GM12878 (cell line): Measurements from ENCODE around the gene FGGY. TPM values are rescaled to one million over a fixed set of nuclear protein-coding genes. Genes with fewer than 3 reads are reported as not detected.

ENCODE experiments used
- ATAC-seq: fragments of 200-7000 bp; cut with Tn5 transposase; 3 replicates; pipeline ENCODE4 v1.9.1; 2020; ENCODE audit warnings: mild to moderate bottlenecking, moderate library complexity
- BruUV-seq: library from RNA; stranded (reverse); fragments of 400-500 nt; replicated peaks from 2 replicates; lab custom pipeline; 2021; lab: Mats Ljungman, UMichigan
- CTCF ChIA-PET: fragments of 300-600 bp; sonication (Branson Sonifier 250); formaldehyde crosslinking; extraction: SDS; loops from one replicate; lab custom pipeline; 2021; ENCODE audit warnings: inconsistent platforms; lab: Yijun Ruan, JAX
- POLR2A ChIA-PET: fragments of 350-600 bp; formaldehyde crosslinking; extraction: SDS; loops from one replicate; lab custom pipeline; 2021; ENCODE audit warnings: inconsistent platforms; lab: Charles Lee
- RAD21 ChIA-PET: fragments of 300-600 bp; sonication (Branson Sonifier 250); formaldehyde crosslinking; loops from one replicate; lab custom pipeline; 2023; ENCODE audit warnings: antibody characterized with exemption; ENCODE audit not compliant: unreplicated experiment; lab: Charles Lee
- SMC1A ChIA-PET: fragments of 300-600 bp; sonication (Branson Sonifier 250); formaldehyde crosslinking; loops from one replicate; lab custom pipeline; 2023; ENCODE audit not compliant: unreplicated experiment, uncharacterized antibody; lab: Charles Lee
- DNase-seq: peaks from one replicate; pipeline ENCODE4 v3.0.0-alpha.2; 2011; ENCODE audit warnings: low read depth, low spot score
- FAIRE-seq: peaks from 3 replicates; lab custom pipeline; 2011; peaks lifted over from hg19 to GRCh38; lab: Jason Lieb, UNC
- H2AFZ ChIP-seq: 2 replicates; pipeline ENCODE4 v1.6.0; 2011; ENCODE audit warnings: low read depth, low read length, control low read depth; ENCODE audit not compliant: control insufficient read depth
- H3K27ac ChIP-seq: 2 replicates; pipeline ENCODE4 v1.5.1; 2011; ENCODE audit warnings: control low read depth; ENCODE audit not compliant: control insufficient read depth, insufficient read depth
- H3K27me3 ChIP-seq, 2 experiments: replicated peaks in 1 of 2; 2 replicates each; pipeline versions ENCODE4 v1.6.0 to v1.6.1; 2011; ENCODE audit warnings: low read length in 1 of 2; ENCODE audit not compliant: control insufficient read depth in 2 of 2, insufficient read depth in 2 of 2
- H3K36me3 ChIP-seq, 2 experiments: 2 replicates each; pipeline ENCODE4 v1.5.1; 2011; ENCODE audit warnings: low read length in 1 of 2; ENCODE audit not compliant: control insufficient read depth in 2 of 2, insufficient read depth in 2 of 2
- H3K4me1 ChIP-seq: 2 replicates; pipeline ENCODE4 v1.6.1; 2011; ENCODE audit warnings: mild to moderate bottlenecking, low read length, moderate library complexity, mixed read lengths; ENCODE audit not compliant: control insufficient read depth, insufficient read depth
- H3K4me2 ChIP-seq: 2 replicates; pipeline ENCODE4 v1.6.0; 2011; ENCODE audit warnings: control low read depth; ENCODE audit not compliant: control insufficient read depth, insufficient read depth
- H3K4me3 ChIP-seq: fragments of 200-600 bp; sonication (generic); 2 replicates; pipeline ENCODE4 v1.5.1; 2016
- H3K79me2 ChIP-seq: 2 replicates; pipeline ENCODE4 v1.6.0; 2011; ENCODE audit warnings: low read length; ENCODE audit not compliant: control insufficient read depth, insufficient read depth
- H3K9ac ChIP-seq: 2 replicates; pipeline ENCODE4 v1.8.0; 2011; ENCODE audit warnings: low read length, control low read depth, mixed read lengths; ENCODE audit not compliant: control insufficient read depth, insufficient read depth
- H3K9me3 ChIP-seq: replicated peaks from 3 replicates; pipeline ENCODE4 v1.5.1; 2011; ENCODE audit warnings: mild to moderate bottlenecking, low read length; ENCODE audit not compliant: control insufficient read depth, insufficient read depth
- H4K20me1 ChIP-seq: 2 replicates; pipeline ENCODE4 v1.6.0; 2011; ENCODE audit not compliant: control insufficient read depth, insufficient read depth
- BACH1 ChIP-seq: fragments of 450-650 bp; IDR thresholded peaks from 2 replicates; pipeline ENCODE4 v1.6.1; 2017; ENCODE audit warnings: mild to moderate bottlenecking, borderline replicate concordance
- CHD4 ChIP-seq: fragments of 200-600 bp; sonication (generic); IDR thresholded peaks from 2 replicates; pipeline ENCODE4 v1.6.1; 2016; ENCODE audit warnings: mild to moderate bottlenecking
- GATAD2B ChIP-seq: fragments of 450-650 bp; conservative IDR thresholded peaks from 2 replicates; pipeline ENCODE4 v1.6.1; 2017; ENCODE audit warnings: low read depth, mild to moderate bottlenecking, moderate library complexity
- HCFC1 ChIP-seq: fragments of 150-350 bp; IDR thresholded peaks from 2 replicates; pipeline ENCODE4 v1.6.1; 2014; ENCODE audit warnings: low read length
- KLF5 ChIP-seq: fragments of 450-650 bp; IDR thresholded peaks from 2 replicates; pipeline ENCODE4 v1.6.1; 2014; ENCODE audit warnings: mild to moderate bottlenecking; ENCODE audit not compliant: partially characterized antibody
- RBBP5 ChIP-seq: fragments of 200-600 bp; sonication (generic); conservative IDR thresholded peaks from 2 replicates; pipeline ENCODE4 v1.6.1; 2016
- ZBTB11 ChIP-seq: fragments of 450-650 bp; formaldehyde crosslinking; IDR thresholded peaks from 2 replicates; pipeline ENCODE4 v1.5.0; 2022; ENCODE audit warnings: mild to moderate bottlenecking, missing genetic modification characterization
- WGBS: methylation state at CpG from one replicate; pipeline ENCODE4 v1.1.6; 2016; ENCODE audit warnings: low lambda C conversion rate; ENCODE audit not compliant: insufficient replicate concordance, insufficient coverage; ENCODE audit errors: missing lambda C conversion rate; 5-methylcytosine and 5-hydroxymethylcytosine counted together
- in situ Hi-C: fragments of 300-500 bp; cut with MboI; formaldehyde crosslinking; loops from 9 replicates; pipeline ENCODE4 v1.14.3; 2018; ENCODE audit warnings: mixed read lengths
- intact Hi-C: fragments of 100-400 bp; cut with micrococcal nuclease; formaldehyde crosslinking; loops from one replicate; pipeline ENCODE4 v1.14.2; 2022; ENCODE audit not compliant: unreplicated experiment
- polyA plus RNA-seq, 11 experiments: library from polyadenylated mRNA; depleted of rRNA in 4 of 11; unstranded in 6 of 11; stranded (reverse) in 5 of 11; fragments of >200 nt; fragmentation: Nextera tagmentation in 4 of 11; fragmentation: Illumina TruSeq in 1 of 11; extraction: Ambion mirVana in 4 of 11; extraction: Trizol in 1 of 11; gene quantifications; 1 replicate in 1 of 11; 2 replicates in 10 of 11; pipeline versions ENCODE4 v1.2.1 to v1.2.3, GENCODE V29; 2011 to 2016; ENCODE audit warnings: inconsistent platforms in 2 of 11, missing spikeins in 2 of 11, low read depth in 1 of 11
- total RNA-seq, 4 experiments: library from RNA; depleted of rRNA in 3 of 4; stranded (reverse); fragments of >200 nt in 3 of 4; fragmentation: Illumina TruSeq in 1 of 4; extraction: Trizol in 1 of 4; gene quantifications; 2 replicates each; pipeline versions ENCODE4 v1.2.1 to v1.2.3, GENCODE V29; 2013 to 2021
- TF ChIP-seq, protein P1 (sequence below): IDR thresholded peaks from 2 replicates; pipeline ENCODE4 v1.6.1; 2012; ENCODE audit warnings: mild to moderate bottlenecking, low read depth, low read length
- TF ChIP-seq, protein P2 (sequence below): fragments of 150-350 bp; IDR thresholded peaks from 2 replicates; pipeline ENCODE4 v1.6.1; 2016; ENCODE audit warnings: low read depth, low read length

FGGY gene
- total and polyA plus RNA-seq, 10 of the 15 experiments (the other 5 are each of a cell fraction or from before 2014, with no cell fraction given) = 6.2 to 11.9 (median 7.5) TPM

DNA sequence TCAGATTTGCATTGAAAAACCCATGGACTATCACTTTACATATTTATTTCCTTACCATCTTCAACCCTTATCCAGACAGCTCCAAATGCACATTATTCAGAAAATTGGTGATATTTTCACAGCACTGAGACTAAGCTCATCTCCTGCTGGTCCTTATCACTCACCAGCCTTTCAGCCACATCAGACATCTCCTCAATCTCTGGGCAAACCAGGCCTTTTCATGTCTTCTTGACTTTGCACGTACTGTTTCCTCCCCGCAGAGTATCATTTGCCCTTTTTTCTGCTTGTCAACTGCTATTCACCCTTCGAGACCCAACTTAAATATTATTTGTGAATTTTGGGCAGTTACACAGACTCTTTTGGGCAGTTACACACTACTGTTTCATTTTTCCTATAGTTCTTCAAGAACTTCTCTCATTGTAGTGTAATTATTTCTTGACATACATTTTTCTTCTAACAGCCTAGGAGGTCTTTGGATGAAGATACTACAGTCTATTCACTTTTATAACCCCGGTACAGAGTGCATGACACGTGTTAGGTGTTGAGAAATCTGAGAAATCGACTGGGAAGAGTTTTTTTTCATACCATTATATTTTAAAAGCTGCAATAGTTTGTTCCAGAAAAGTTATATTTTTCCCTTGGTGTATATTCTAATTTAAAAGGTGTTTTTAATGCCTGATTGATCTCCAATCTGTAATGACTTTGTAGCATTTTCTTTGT lies 98.0 kb downstream of the FGGY start:
- SMC1A ChIA-PET = interaction anchor here (1.4 to 1.6 kb wide), 2 partner anchors 12 to 37 kb away, joined by 3 to 5 read pairs; no protein-coding TSS in a partner anchor
- Histone ChIP-seq H3K4me2 (no peak overlapping the region), H3K27ac (no peak overlapping the region)
- intact Hi-C loops = no loop called here
- TF ChIP-seq, protein P1, sequence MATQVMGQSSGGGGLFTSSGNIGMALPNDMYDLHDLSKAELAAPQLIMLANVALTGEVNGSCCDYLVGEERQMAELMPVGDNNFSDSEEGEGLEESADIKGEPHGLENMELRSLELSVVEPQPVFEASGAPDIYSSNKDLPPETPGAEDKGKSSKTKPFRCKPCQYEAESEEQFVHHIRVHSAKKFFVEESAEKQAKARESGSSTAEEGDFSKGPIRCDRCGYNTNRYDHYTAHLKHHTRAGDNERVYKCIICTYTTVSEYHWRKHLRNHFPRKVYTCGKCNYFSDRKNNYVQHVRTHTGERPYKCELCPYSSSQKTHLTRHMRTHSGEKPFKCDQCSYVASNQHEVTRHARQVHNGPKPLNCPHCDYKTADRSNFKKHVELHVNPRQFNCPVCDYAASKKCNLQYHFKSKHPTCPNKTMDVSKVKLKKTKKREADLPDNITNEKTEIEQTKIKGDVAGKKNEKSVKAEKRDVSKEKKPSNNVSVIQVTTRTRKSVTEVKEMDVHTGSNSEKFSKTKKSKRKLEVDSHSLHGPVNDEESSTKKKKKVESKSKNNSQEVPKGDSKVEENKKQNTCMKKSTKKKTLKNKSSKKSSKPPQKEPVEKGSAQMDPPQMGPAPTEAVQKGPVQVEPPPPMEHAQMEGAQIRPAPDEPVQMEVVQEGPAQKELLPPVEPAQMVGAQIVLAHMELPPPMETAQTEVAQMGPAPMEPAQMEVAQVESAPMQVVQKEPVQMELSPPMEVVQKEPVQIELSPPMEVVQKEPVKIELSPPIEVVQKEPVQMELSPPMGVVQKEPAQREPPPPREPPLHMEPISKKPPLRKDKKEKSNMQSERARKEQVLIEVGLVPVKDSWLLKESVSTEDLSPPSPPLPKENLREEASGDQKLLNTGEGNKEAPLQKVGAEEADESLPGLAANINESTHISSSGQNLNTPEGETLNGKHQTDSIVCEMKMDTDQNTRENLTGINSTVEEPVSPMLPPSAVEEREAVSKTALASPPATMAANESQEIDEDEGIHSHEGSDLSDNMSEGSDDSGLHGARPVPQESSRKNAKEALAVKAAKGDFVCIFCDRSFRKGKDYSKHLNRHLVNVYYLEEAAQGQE = no peak
- no peak for TF ChIP-seq RBBP5
- TF ChIP-seq ZBTB11 = no peak
- TF ChIP-seq BACH1 = no peak
- no peak for TF ChIP-seq CHD4
- TF ChIP-seq, protein P2, sequence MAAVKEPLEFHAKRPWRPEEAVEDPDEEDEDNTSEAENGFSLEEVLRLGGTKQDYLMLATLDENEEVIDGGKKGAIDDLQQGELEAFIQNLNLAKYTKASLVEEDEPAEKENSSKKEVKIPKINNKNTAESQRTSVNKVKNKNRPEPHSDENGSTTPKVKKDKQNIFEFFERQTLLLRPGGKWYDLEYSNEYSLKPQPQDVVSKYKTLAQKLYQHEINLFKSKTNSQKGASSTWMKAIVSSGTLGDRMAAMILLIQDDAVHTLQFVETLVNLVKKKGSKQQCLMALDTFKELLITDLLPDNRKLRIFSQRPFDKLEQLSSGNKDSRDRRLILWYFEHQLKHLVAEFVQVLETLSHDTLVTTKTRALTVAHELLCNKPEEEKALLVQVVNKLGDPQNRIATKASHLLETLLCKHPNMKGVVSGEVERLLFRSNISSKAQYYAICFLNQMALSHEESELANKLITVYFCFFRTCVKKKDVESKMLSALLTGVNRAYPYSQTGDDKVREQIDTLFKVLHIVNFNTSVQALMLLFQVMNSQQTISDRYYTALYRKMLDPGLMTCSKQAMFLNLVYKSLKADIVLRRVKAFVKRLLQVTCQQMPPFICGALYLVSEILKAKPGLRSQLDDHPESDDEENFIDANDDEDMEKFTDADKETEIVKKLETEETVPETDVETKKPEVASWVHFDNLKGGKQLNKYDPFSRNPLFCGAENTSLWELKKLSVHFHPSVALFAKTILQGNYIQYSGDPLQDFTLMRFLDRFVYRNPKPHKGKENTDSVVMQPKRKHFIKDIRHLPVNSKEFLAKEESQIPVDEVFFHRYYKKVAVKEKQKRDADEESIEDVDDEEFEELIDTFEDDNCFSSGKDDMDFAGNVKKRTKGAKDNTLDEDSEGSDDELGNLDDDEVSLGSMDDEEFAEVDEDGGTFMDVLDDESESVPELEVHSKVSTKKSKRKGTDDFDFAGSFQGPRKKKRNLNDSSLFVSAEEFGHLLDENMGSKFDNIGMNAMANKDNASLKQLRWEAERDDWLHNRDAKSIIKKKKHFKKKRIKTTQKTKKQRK = no peak
- TF ChIP-seq HCFC1 = no peak
- TF ChIP-seq KLF5 = no peak
- TF ChIP-seq GATAD2B = no peak
- TF ChIP-seq, all 136 proteins: peak for 0
- Histone ChIP-seq H3K27me3 (no peaks in the 10 kb centered on the region), H3K79me2 (no peaks in the 10 kb centered on the region), H4K20me1 (no peaks in the 10 kb centered on the region), H2AFZ (no peak overlapping the region), H3K4me3 (no peak overlapping the region), H3K4me1 (peaks cover 10% of the 10 kb centered on the region), H3K9me3 (no peaks in the 10 kb centered on the region), H3K9ac (no peak overlapping the region), H3K36me3 (no peaks in the 10 kb centered on the region)
- no TSS peak for BruUV-seq
- ChIA-PET CTCF (no interaction called here), POLR2A (no interaction called here), RAD21 (interaction anchor here (1.3 kb wide), 1 partner anchor 304 kb away, joined by 4 read pairs; no protein-coding TSS in a partner anchor)
- DNase-seq = no peak
- in situ Hi-C loops = no loop called here
- WGBS = 83% methylated on average over 6 of the region's 6 CpGs
- no peak for FAIRE-seq
- ATAC-seq = no peak
